SK-N-SH treated with all-trans-retinoic acid at 6 μM for 48 hours (cell line): Measurements from ENCODE around the gene MYO9A.

Experiments used
- ATAC-seq: fragments of 200-7000 bp; cut with Tn5 transposase; 3 replicates; pipeline ENCODE4 v1.9.1; 2020; ENCODE audit warnings: mild to moderate bottlenecking, moderate library complexity
- ARNTL ChIP-seq: fragments of 450-650 bp; formaldehyde crosslinking; IDR thresholded peaks from 2 replicates; pipeline ENCODE4 v1.5.0; 2020; ENCODE audit warnings: low read depth, mild to moderate bottlenecking, moderate library complexity, borderline replicate concordance
- BACH2 ChIP-seq: fragments of 250-450 bp; sonication (Bioruptor Pico); IDR thresholded peaks from 2 replicates; pipeline ENCODE4 v1.9.0; 2021; ENCODE audit warnings: mild to moderate bottlenecking, borderline replicate concordance
- CREB5 ChIP-seq: fragments of 250-450 bp; sonication (Bioruptor Pico); IDR thresholded peaks from 2 replicates; pipeline ENCODE4 v1.5.1; 2020; ENCODE audit warnings: low read depth, mild to moderate bottlenecking, moderate library complexity
- CSDC2 ChIP-seq: fragments of 250-450 bp; sonication (Bioruptor Pico); IDR thresholded peaks from 2 replicates; pipeline ENCODE4 v1.5.0; 2020; ENCODE audit warnings: mild to moderate bottlenecking, moderate library complexity
- ESRRG ChIP-seq: fragments of 250-450 bp; sonication (Bioruptor Pico); IDR thresholded peaks from 2 replicates; pipeline ENCODE4 v1.6.1; 2021; ENCODE audit warnings: mild to moderate bottlenecking
- ISL1 ChIP-seq: fragments of 250-450 bp; sonication (Bioruptor Pico); IDR thresholded peaks from 2 replicates; pipeline ENCODE4 v2.1.2; 2022; ENCODE audit warnings: mild to moderate bottlenecking, moderate library complexity
- OSR1 ChIP-seq: fragments of 250-450 bp; sonication (Bioruptor Pico); IDR thresholded peaks from 2 replicates; pipeline ENCODE4 v1.8.0; 2022; ENCODE audit warnings: moderate library complexity, mild to moderate bottlenecking, inconsistent platforms
- POU6F1 ChIP-seq: fragments of 250-450 bp; sonication (Bioruptor Pico); IDR thresholded peaks from 2 replicates; pipeline ENCODE4 v1.8.0; 2021; ENCODE audit warnings: low read depth, mild to moderate bottlenecking, moderate library complexity, borderline replicate concordance
- PPARA ChIP-seq: fragments of 250-450 bp; sonication (Bioruptor Pico); IDR thresholded peaks from 2 replicates; pipeline ENCODE4 v1.5.0; 2020; ENCODE audit warnings: mild to moderate bottlenecking, borderline replicate concordance
- RARB ChIP-seq: fragments of 250-450 bp; sonication (Bioruptor Pico); IDR thresholded peaks from 2 replicates; pipeline ENCODE4 v1.8.0; 2021; ENCODE audit warnings: mild to moderate bottlenecking, moderate library complexity
- SNAI2 ChIP-seq: fragments of 250-450 bp; sonication (Bioruptor Pico); IDR thresholded peaks from 2 replicates; pipeline ENCODE4 v1.5.0; 2020; ENCODE audit warnings: mild to moderate bottlenecking, moderate library complexity
- TCF4 ChIP-seq: fragments of 250-450 bp; sonication (Bioruptor Pico); IDR thresholded peaks from 2 replicates; pipeline ENCODE4 v1.8.0; 2021; ENCODE audit warnings: mild to moderate bottlenecking, moderate library complexity, borderline replicate concordance
- TOX ChIP-seq: fragments of 250-450 bp; sonication (Bioruptor Pico); IDR thresholded peaks from 2 replicates; pipeline ENCODE4 v1.8.0; 2021; ENCODE audit warnings: mild to moderate bottlenecking, moderate library complexity, borderline replicate concordance
- TSHZ2 ChIP-seq: fragments of 250-450 bp; sonication (Bioruptor Pico); IDR thresholded peaks from 2 replicates; pipeline ENCODE4 v1.5.0; 2020; ENCODE audit warnings: mild to moderate bottlenecking, moderate library complexity
- ZC3H10 ChIP-seq: fragments of 250-450 bp; sonication (Bioruptor Pico); IDR thresholded peaks from 2 replicates; pipeline ENCODE4 v1.5.1; 2021; ENCODE audit warnings: mild to moderate bottlenecking, moderate library complexity
- ZFP3 ChIP-seq: fragments of 250-450 bp; sonication (Bioruptor Pico); IDR thresholded peaks from 2 replicates; pipeline ENCODE4 v1.5.0; 2020; ENCODE audit warnings: mild to moderate bottlenecking, moderate library complexity
- ZFP30 ChIP-seq: fragments of 450-650 bp; formaldehyde crosslinking; IDR thresholded peaks from 2 replicates; pipeline ENCODE4 v1.5.0; 2022; ENCODE audit warnings: mild to moderate bottlenecking, moderate library complexity
- ZNF565 ChIP-seq: fragments of 450-650 bp; formaldehyde crosslinking; conservative IDR thresholded peaks from 2 replicates; pipeline ENCODE4 v1.5.0; 2020; ENCODE audit warnings: low read depth, mild to moderate bottlenecking, moderate library complexity
- ZNF70 ChIP-seq: fragments of 450-650 bp; formaldehyde crosslinking; IDR thresholded peaks from 2 replicates; pipeline ENCODE4 v1.5.0; 2020; ENCODE audit warnings: mild to moderate bottlenecking, moderate library complexity
- ZNF8 ChIP-seq: fragments of 450-650 bp; formaldehyde crosslinking; IDR thresholded peaks from 2 replicates; pipeline ENCODE4 v1.5.0; 2020; ENCODE audit warnings: mild to moderate bottlenecking, moderate library complexity

MYO9A gene

GRCh38 chr15:71790081-71790480 lies 327.9 kb downstream of the MYO9A start:
- TF ChIP-seq ZNF8 (CRISPR knock-in tag) (no peak), BACH2 (no peak), RARB (no peak), ISL1 (no peak), OSR1 (CRISPR knock-in tag) (no peak), CSDC2 (CRISPR knock-in tag) (no peak), TOX (CRISPR knock-in tag) (no peak), CREB5 (no peak), ARNTL (CRISPR knock-in tag) (no peak), ZNF70 (CRISPR knock-in tag) (no peak), SNAI2 (no peak), TCF4 (no peak), ZNF565 (CRISPR knock-in tag) (no peak)
- TF ChIP-seq, all 23 proteins: peak for 0

GRCh38 chr15:71789616-71790015 lies 328.3 kb downstream of the MYO9A start:
- ATAC-seq = no peak
- no peak for TF ChIP-seq ARNTL (CRISPR knock-in tag)
- TF ChIP-seq ZNF565 (CRISPR knock-in tag) = no peak

More at GRCh38 chr15:71790081-71790480, 327.9 kb downstream of the MYO9A start:
- ATAC-seq = peak; percentile 72

GRCh38 chr15:71788646-71789579 lies 329.0 kb downstream of the MYO9A start:
- ATAC-seq = no peak
- TF ChIP-seq ZNF565 (CRISPR knock-in tag) (no peak), ESRRG (no peak), ZC3H10 (CRISPR knock-in tag) (no peak), RARB (no peak), CSDC2 (CRISPR knock-in tag) (no peak), TOX (CRISPR knock-in tag) (no peak), SNAI2 (no peak), ZNF70 (CRISPR knock-in tag) (no peak), ISL1 (no peak), CREB5 (no peak), PPARA (CRISPR knock-in tag) (no peak), ZNF8 (CRISPR knock-in tag) (no peak), OSR1 (CRISPR knock-in tag) (no peak), ARNTL (CRISPR knock-in tag) (no peak)

GRCh38 chr15:71786673-71787072 lies 331.3 kb downstream of the MYO9A start:
- TF ChIP-seq ZNF8 (CRISPR knock-in tag) (no peak), CREB5 (no peak), TCF4 (no peak), ZNF70 (CRISPR knock-in tag) (no peak), CSDC2 (CRISPR knock-in tag) (no peak), SNAI2 (no peak)
- TF ChIP-seq, all 23 proteins: peak for 0
- no peak for ATAC-seq

GRCh38 chr15:71785996-71786395 lies 332.0 kb downstream of the MYO9A start:
- no peak for ATAC-seq
- no peak for TF ChIP-seq ZFP3 (CRISPR knock-in tag)
- TF ChIP-seq TCF4 = no peak
- TF ChIP-seq ZNF565 (CRISPR knock-in tag) = no peak
- TF ChIP-seq RARB = no peak
- no peak for TF ChIP-seq TSHZ2 (CRISPR knock-in tag)
- no peak for TF ChIP-seq CREB5
- TF ChIP-seq PPARA (CRISPR knock-in tag) = no peak
- TF ChIP-seq POU6F1 (CRISPR knock-in tag) = no peak
- TF ChIP-seq ARNTL (CRISPR knock-in tag) = no peak
- no peak for TF ChIP-seq ZFP30 (CRISPR knock-in tag)
- no peak for TF ChIP-seq ZNF70 (CRISPR knock-in tag)
- TF ChIP-seq, all 23 proteins: peak for 0
